ENCODE data around the gene SUPV3L1.

The SUPV3L1 gene

DNA sequence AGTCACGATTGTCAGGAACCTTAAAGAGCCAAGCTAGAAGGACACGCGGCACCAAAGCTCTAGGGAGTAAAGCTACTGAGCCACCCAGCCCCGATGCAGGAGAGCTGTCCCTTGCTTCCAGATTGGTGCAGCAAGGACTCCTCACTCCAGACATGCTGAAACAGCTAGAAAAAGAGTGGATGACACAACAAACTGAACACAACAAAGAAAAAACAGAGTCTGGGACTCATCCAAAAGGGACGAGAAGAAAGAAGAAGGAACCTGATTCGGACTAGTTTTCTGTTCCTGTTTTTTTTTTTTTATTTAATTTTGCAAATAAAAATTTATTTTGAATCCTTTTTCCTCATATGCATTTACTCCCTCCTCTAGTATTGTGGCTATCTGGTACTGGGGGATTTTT is 28.7 kb downstream of the SUPV3L1 start:
- DNase-seq, result no peak

DNA sequence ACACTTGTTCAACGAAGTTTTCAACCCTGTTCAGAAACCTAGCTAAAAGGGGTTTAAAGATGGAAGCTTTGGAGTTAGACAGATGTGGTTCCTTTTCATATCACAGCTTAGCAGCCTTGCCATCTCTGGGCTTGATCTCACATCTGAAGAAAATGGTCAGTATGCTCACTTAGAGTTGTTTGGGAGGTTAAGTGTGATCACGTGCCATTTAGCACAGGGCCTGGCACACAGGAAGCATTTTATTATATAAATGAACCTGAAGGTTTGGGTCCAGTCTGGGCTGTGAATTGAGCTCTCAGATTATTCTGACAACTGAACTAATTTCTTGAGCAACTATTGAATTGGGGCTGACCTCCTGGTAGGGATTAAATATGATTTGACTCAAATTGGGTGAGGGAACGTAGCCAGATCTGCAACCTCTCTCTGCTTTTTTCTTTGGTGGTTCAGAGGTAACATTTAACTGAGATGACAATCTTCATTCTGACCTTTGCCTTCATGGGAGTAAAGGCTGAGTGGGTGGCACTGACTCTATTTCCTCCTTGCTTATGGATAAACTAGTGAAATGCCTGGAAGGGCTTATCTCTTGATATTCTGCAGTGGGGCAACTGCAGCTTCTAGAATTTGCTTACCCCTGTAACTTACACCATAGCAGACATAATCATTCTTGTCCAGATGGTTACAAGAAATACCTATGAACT is 29.9 kb downstream of the SUPV3L1 start:
- DNase-seq, result no peak

DNA sequence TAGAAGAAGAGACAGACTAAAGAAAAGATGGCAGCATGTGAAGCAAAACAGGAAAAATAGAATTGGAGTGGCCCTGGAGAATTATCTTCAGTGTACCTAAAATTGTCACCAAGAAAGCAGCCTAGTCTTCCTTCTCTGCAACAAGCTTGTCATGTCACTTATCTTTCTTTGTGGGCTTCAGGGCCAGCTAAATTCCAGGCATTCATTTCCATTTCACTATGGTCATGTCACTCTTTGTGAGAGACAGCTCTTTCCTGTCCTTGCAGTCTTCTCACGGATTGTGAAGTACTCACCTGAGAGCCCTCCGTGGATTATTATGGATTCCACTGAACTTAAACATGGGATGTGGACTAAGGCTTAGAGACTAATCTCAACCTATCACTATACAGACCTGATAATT is 31.1 kb downstream of the SUPV3L1 start:
- no peak for DNase-seq

DNA sequence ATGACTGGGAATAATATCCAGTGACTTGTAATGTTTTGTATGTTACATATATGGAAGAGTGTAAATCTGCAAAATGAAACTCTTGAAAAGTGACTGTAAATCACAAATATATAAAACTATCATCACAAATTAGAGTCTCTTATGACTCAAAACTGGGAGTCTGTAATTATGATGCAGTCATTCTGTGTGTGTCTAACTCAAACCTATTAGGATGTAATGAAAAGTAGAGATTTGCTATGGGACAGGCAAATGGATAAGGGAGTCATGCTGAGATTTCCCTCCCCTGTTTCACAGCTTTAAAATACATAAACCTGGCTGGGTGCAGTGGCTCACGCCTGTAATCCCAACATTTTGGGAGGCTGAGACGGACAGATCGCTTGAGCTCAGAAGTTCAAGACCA is 31.5 kb downstream of the SUPV3L1 start:
- DNase-seq, result no peak

DNA sequence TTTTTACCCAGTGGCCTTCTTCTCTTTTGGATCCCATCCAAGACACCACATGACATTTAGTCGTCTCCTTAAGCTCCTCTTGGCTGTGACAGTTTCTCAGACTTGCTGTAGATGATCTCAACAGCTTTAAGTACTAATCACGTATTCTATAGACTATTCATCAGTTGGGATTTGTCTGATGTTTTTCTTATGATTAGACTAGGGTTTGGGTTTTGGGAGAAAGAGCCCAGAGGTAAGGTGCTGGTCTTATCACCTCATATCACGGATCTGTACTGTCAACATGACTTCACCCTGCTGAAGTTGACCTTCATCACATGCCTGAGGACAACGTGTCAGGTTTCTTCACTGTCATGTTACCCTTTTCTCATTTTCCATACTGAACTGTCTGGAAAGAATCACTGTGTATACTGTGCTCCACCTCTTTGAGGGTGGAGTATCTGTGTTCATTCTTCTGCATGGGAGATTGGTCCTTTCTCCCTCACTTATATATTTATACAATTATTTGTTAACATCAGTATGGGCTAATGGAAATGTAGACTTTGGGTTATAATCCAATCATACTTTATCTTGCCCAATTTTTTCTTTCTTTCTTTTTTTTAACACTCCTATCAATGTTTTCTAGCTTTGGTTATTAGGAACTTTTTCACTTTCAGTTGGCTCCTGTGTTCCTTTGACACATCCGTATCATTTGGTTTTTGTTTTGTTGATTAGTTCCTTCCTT is 33.7 kb downstream of the SUPV3L1 start:
- DNase-seq, result no peak

DNA sequence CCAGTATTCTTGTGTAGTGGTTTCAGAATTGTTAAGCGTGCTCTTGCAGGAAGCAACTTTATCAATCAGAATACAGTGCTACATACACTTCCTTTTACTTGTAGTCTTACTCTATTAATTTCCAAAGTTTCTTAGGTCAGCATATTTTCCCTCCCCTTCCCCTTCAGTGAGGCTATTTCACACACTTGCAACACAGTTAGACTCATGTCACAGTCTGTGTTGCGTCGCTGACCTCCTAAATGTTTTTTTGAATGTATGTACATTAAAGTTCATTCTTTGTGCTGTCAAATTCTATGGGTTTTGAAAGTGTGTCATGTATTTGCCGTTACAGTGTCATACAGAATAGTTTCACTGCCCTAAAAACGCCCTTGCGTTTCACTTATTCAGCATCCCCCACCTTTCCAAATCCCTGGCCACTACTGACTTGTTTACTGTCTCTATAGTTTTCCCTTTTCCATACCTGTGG is 34.7 kb downstream of the SUPV3L1 start:
- no peak for DNase-seq

DNA sequence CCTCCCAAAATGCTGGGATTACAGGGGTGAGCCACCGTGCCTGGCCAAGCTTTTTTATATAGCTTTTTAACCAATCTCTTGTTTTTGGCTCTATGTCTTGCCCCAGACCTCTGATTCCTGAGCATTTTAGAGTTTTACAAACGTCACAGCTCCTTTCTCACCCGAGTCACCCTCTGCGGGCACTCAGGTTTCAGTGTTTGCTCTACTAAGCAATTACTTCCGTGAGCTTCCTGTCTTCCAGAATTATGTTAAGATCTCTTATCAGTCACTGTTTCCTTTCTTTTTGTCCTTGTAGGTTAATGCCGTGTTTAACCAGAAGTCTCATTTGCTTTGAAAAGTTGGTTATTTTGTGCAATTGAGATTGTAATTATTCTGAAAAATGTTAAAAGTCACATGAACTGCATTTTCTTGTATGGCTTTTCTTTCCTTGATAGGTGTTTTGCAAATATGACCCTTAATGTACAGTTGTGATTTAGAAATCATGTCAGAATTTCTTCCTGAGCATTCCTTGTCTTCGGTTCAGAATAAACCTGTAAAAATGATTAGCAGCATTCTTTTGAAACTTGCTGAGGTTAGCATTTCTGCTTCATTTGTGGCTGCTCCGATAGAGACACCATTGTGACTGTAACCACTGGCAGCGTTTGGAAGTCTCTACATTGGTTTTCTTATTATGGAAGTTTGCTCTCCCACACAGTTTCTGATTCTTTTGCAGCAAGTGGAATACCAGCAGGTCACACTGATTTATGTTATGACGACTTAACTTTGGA is 35.6 kb downstream of the SUPV3L1 start:
- DNase-seq, result no peak

DNA sequence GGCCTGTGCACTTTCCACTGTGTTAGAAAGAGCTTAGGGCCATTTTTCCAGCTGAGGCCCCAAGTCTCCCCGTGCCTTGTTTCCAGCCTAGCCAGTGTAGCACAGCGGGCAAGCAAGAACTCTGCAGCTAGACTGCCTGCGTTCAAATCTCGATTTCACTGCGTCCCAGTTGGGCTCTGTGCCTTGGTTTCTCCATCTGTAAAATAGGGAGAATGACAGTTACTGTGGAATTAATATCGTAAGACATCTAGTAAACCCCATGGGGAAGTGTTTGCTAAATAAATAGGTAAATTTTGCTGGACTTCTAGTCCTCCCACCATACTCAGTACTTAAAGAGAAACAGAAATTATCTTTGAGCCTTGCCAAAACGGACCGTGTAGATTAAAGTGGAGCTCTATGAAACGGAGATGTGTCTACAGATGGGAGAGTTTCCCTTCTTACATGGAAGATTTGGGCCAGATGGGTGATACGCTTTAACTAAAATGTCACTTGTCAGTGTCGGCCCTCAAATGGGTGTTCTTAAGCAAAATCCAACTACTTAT is 36.6 kb downstream of the SUPV3L1 start:
- DNase-seq, result no peak

DNA sequence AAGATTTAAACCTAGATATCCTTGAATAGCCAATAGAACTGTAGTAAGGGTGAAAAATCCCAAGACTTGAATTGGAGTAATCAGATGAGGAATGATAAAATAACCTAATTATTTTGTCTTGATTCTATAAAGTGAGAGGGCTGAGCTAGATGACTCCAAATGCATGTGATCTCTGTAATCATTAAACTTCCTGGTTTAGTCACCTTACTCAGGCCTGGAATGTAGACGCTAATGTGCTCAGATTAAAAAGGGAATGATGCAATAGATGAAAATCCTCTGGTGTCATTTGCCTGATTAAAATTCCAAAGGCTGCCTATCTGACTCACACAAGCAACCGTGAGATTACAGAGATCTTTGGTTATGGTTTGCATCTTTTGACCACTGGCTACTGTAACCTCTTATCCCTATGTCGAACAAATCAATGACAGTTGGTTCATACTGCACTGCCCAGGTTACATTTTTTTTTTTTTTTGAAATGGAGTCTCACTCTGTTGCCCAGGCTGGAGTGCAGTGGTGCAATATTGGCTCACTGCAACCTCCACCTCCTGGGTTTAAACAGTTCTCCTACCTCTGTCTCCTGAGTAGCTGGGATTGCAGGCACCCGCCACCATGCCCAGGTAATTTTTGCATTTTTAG is 37.2 kb downstream of the SUPV3L1 start:
- no peak for DNase-seq

DNA sequence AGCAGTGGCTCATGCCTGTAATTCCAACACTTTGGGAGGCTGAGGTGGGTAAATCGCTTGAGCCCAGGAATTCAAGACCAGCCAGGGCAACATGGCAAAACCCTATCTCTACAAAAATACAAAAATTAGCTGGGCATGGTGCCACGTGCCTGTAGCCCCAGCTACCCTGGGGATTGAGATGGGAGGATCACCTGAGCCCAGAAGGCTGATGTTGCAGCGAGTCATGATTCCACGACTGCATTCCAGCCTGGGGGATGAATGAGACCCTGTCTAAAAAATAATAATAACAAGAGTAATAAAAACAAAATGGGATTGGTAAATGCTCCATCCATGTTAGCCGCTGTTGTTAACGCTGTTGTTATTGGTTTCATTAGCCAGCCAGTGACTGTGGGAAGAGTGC is 38.8 kb downstream of the SUPV3L1 start:
- no peak for DNase-seq

DNA sequence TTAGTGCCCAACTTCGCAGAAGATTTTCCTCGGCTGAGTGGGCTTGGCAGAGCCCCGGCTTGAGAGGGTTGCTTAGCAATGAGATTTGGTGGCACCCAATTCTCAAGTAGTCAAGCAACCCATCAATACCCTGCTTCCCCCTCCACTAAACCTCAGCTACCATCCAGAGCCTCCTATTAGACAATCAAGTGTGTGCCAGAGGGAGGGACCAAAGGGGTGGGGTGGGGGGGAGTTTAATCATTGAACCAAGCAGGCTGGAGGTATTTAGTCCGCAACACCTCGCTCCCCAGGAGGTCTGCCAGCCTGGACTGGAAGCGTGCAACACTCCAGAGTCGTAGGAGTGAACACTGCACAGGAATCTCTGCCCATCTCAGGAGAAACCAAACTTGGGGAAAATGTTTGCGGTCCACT is 40.0 kb downstream of the SUPV3L1 start, which contains the start of gene HKDC1:
HKDC1 (plus strand) TSS at position 292 of the 411 bp plus-strand sequence; CDS start at position 396, 104 bp downstream.
- DNase-seq, result no peak

DNA sequence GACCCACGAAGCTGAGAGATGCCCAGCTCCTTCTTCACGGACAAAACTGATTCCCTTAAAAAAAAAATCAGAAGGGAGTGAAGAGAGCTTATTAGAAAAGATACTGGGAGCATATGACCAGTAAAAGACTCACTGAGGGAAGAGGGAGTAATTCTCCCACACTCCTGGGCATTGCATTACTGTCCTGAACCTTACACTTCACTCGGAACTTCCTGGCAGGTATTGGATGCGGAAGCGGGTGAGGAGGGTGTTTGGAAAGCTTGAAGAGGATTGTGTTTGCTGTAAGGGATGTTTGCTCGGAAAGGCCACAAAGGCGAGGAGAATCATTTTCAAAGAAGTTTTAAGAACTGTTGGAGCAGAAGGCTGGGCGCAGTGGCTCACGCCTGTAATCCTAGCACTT is 40.5 kb downstream of the SUPV3L1 start:
- DNase-seq, result no peak

DNA sequence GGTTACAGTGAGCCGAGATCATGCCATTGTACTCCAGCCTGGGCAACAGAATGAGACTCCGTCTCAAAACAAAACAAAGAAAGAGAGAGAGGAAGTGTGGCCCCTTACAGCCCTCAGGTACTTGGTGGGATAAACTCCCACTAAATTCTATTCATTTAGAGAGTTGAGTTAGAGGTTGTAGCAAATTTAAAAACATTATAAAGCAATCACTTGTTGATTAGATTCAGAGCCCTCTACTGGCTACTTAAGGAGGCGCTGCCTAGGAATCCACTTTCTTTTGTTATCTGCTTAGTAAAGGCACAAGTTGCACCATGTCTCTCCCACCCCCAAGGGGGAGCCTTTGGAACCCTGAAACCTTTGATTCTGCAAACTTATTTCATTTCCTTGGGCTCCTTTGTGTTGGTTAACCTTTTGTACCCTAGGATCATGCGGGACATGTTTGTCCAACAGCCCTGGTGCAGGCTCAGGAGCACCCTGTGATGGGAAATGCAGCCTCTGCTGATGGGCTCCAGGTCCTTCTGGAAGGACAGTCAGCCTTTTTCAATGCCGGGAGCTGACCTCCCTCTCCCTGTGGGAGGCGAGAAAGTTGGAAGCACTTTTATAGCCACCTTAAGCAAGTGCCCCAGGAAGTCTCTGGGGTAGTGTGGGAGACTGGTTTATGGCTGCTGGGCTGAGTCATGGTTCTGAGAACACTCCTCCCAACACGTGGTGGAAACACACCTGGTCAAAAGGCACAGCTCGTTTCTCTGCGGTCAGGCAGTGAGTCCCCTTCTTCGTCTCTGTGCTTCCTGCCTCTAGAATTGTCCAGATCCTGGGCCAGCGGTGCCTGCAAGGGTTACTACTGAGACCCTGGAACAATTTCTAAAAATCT is 42.4 kb downstream of the SUPV3L1 start:
- no peak for DNase-seq

DNA sequence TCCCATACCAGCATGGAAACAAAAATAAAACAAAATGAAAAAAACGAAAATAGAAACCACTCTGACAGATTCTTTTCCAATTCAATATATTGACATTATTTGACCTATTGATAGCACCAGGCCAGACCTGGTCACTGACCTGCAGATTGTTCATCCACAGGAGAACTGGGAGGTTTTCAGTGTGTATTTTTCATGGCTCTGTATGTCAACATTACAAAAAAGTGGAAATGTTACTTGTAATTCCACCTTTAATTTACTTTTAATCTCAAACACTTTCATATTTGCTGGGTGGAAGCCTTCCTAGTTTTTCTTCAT is 43.0 kb downstream of the SUPV3L1 start:
- no peak for DNase-seq

DNA sequence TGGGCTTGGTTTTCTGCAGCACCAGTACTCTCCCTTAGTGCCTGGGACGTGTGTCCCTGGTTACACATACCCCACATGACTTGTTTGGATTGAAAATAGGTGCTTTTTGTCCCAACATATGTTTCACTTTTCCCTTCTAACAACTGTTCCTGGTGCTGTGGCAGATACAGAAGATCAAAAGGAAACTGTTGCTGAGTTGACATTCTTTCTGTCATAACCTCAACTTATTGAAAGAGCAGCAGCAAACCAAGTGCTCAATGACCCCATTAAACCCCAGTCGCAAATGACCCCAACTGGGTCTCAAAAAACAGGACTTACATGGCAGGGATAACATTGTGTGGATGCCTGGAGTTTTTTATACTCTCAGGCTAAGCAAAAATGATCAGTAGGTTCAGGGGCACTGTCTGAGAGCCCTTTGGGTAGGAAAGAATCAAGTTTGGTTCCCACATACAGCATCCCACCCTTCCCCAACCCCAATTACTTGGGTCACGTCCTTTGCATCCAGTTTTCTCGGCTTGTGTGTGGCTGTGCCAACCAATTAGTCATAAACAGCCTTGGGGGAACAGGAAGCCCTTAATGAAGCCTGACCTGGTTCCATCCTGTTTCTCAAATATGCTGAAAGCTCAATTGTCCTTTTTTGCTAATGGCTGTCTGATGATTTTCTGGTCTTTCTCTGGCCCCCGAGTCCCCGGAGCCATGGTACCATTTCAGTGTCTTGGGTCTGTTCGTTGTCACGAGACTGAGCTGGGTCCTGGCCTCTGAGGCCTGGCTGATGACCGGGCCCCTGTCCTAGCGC is 45.0 kb downstream of the SUPV3L1 start:
- DNase-seq, result no peak

DNA sequence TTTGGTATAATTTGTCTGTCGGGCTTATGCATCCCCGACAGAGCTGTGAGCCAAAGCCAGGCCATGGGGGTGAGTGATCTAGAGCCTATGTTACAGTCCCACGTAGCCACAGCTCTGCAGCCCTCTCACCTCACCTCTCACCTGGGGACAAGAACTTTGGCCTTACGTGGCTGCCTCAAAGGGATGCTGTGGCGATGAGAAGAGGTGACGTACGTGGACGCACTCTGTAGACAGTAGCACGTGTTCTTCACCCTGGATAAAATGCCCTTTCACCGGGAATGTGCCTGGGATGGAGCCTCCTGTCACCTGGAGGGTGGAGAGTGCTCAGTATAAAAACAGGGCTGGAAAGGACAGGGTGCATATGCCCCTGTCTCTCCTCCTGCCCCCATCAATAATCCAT is 45.6 kb downstream of the SUPV3L1 start:
- DNase-seq, result no peak

DNA sequence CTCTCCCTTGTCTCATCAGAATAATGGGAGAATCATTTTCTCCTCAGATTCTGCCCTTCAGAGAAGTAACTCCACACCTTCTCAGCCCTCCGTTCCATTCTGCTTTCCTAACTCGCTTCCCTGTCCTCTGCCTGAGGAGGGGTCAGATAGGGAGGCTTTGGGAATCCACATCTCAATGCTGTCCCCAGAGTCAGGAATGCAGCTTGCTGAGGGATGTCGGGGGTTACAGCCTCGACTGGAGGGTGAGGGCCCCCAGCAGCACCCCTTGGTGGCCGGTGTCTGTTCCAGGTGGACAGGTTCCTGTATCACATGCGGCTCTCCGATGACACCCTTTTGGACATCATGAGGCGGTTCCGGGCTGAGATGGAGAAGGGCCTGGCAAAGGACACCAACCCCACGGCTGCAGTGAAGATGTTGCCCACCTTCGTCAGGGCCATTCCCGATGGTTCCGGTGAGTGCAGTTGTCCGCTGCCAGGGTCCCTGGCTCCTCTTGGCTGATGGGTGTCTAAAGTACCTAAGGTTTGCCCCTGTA is 47.0 kb downstream of the SUPV3L1 start:
- DNase-seq, result no peak

DNA sequence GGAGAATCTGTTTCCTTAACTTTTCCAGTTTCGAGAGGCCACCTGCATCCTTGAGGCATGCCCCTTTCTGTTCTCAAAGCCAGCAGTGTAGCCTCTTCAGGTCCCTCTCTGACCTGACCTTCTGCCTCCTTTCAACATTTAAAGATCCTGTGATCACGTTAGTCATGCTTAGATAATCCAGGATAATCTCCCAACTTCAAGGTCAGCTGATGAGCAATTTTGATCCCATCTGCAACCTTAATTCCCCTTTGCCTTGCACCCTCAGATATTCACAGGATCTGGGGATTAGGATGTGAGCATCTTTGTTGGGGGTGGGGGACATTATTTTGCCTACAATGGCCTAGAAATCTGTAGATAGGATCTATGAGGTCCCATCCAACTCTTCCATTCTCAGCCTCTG is 48.1 kb downstream of the SUPV3L1 start:
- DNase-seq, result no peak

DNA sequence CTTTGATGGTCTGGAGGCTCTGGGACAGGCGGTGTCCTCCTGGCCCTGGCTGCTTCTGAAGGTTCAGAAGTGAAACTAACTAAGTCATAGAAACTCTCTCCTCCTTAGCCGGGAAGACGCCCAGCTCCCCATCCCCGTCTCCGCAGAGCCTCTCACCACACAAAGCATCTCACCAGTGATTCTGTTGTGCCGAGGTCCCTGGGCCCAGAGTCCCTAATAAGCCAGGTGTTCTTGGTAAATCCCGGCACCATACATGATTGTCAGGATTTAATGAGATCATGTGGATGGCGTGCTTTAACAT is 49.5 kb downstream of the SUPV3L1 start:
- DNase-seq, result no peak

DNA sequence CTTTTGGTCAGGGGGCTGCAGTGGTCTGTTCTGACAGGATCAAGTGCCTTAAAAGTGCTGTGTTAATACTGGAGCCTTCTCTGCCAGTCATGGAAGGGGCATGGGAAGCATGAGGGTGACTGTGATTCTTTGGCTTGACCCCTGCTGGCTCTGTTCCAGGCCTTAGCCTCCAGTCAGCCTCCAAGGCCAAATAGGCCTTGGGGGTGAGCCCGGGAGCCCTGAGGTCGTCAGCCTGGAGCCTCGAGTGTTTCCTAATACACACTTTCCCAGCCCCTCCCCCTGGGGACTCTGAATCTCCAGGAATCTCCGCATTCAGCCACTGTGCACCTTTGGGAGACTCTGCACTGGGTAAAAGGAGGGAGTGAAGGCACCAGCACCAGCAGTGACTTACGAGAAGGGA is 50.1 kb downstream of the SUPV3L1 start:
- no peak for DNase-seq

DNA sequence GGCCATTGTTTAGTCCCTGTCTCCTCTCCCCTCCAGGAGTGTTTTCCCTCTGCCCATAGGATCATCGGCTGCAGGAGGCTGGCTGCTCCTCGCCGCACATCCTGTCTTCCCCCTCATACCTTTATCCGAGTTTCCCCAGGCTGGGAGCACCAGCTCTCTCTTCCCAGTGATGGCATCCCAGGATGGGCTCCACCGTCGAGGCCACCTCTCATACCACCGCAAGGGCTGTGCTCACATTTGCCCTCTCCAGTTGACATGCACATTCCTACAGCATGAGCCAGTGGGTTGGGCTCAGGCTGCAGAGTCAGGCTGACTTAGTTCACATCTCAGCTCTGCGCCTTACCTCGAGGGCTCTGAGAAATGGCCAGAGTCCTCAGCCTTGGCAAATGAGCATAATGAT is 52.2 kb downstream of the SUPV3L1 start:
- DNase-seq, result no peak

Data from left hindlimb (tissue), 1 donor.